Measurements from ENCODE around the gene ADAMTS18.
"Not testable (repeated sequence)": the region's sequence is repeated elsewhere in the genome, so short reads cannot be mapped to it uniquely, and the experiment has no call there.

ADAMTS18 gene

DNA sequence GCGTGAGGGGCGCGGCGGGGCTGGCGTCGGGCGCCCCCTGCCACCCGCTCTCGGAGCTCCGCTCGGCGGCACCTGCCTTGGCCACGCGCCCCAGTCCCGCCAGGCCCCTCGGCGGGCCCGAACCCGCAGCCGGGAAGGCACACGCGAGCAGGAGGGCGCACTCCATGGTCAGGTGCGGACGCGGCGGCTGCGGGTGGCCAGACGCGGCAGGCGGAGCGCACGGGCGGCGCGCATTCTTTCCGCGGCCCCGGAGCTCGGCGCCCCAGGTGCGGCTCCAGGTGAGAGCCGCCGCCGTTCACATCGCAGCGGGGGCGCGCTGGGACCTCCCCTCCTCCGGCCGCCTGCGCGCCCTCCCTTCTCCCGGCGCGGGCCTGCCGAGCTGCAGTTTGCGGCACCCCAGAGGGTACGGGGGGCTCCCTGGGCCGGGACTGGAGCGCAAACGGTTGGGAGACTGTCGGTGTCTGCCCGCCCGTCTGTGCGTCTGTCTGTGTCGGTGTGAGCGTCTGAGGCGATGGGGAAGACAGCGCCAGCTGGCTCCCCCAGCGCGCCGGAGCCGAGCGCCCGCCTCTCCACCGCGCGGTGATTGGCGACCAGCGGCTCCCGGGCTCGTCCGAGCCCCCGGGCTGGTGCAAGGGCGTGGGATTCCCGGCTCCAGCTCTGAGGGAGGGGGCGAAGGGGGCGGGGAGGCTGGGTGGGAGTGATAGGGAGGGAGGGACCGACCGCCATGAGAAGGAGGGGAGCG, at the start of gene ADAMTS18:
TSS of gene ADAMTS18 (minus strand) at position 505 of the 742 bp plus-strand sequence. CDS start at position 166, 339 bp downstream.
- DNase-seq, result no peak

DNA sequence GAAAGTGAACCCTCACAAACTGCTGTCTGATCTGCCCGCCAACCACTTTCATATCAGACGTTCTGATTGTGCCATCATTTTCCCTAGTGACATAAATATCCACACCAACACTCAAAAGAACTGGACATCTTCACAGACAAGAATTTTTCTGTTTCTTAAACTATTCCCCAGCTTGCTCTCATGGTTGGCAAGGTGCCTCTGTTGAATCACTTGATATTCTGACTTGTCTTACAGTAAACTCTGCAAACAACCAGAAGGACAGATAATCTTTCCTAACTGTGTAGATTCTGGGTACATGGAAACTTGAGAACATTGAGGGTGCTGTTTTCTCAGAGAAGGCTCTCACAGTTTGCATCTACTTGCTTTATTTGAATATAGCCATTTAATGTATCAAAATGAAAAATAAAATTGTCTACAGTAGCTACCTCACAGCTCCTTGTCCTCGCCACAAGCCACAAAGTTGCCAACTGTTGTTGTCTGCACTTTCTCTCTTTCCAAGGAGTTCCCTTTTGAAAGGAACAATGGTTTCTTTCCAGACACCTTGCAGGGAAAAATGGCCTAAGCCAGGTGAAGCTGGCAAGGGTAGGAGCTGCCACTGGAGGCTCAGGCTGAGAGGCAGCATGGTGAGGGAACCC, 46.0 kb upstream of the ADAMTS18 start:
- DNase-seq, result no peak

GRCh38 chr16:77472262-77472661, 37.4 kb upstream of the ADAMTS18 start:
- no peak for DNase-seq

- no peak for DNase-seq
These were observed 36.0 kb upstream of the ADAMTS18 start for GRCh38 chr16:77470851-77471250.

- DNase-seq, result no peak
These were observed 34.8 kb upstream of the ADAMTS18 start for GRCh38 chr16:77469634-77470033.

- no peak for DNase-seq
These were observed 34.0 kb upstream of the ADAMTS18 start for GRCh38 chr16:77468831-77469230.

DNA sequence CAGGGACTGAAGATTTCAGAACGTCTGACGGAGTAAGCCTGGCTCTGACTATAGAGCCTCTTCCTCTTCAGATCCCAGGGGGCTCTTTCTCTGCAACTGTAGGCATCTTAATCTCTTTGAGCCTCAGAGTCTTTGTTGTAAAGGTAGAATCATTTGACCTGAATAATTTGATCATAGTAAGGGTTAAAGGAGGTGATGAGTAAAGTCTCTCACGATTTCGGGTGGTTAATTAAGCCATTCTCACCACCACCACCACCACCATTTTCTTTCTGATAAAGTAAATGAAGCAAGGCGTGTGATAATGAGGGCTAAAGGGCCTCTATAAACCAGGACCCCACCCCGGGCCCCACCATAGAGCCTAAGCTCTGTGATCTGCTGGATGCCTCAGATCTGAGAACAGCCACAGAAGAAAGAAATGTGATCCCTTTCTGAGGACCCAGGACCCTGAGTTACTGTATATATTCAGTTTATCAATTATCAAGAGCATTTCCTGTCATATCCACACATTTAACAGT, 33.0 kb upstream of the ADAMTS18 start:
- DNase-seq, result no peak

DNA sequence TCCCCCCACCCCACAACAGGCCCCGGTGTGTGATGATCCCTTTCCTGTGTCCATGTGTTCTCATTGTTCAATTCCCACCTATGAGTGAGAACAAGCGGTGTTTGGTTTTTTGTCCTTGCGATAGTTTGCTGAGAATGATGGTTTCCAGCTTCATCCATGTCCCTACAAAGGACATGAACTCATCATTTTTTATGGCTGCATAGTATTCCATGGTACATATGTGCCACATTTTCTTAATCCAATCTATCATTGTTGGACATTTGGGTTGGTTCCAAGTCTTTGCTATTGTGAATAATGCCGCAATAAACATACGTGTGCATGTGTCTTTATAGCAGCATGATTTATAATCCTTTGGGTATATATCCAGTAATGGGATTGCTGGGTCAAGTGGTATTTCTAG, 28.8 kb upstream of the ADAMTS18 start:
- DNase-seq, result not testable (repeated sequence)

GRCh38 chr16:77462894-77463293, 28.1 kb upstream of the ADAMTS18 start:
- no peak for DNase-seq

GRCh38 chr16:77459534-77460254, 24.9 kb upstream of the ADAMTS18 start:
- no peak for DNase-seq

GRCh38 chr16:77457046-77457445, 22.2 kb upstream of the ADAMTS18 start:
- no peak for DNase-seq

DNA sequence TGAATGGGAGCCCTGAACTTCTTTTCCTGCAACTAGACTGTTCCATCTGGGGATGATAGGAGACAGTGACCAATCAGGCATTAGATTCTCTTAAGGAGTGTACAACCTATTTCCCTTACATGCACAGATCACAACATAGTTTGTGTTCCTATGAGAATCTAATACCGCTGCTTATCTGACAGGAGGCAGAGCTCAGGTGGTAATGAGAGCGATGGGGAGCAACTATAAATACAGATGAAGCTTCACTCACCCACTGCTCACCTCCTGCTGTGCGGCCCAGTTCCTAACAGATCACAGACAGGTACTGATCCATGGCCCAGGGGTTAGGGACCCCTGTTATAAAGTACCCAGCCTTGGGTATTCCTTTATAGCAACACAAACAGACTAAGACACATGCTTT, 17.4 kb upstream of the ADAMTS18 start:
- no peak for DNase-seq

DNA sequence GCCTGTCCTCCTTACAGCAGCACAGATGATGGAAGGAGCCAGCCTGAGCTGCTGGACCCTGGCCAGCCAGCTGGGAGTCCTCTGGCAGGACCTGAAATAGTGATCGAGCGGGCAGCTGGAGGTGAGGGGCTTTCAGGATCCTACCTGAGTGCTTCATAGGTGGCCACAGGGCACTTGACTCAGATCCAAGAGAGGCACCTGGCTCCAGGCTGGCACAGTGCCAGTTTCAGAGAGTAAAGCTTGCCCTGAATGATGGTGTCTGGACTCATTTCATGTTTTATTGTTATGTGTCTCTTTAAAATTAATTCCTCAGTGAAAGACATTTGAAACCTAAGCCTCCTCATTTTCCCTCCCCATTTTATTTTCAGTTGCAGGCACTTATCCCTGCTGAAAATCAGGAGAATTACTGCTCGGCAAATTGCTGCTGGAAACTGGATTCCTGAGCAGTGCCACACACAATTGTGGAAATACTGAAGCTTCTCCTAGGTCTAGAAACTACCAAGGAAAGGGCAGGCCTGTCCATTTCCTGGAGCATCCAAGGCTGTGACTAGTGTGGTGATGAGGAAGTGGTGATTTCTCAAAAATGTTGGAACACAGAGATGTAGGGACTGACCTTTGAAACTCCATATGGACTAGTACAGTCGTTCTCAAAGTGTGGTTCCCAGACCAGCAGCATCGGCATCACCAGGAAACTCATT, 16.1 kb upstream of the ADAMTS18 start:
- no peak for DNase-seq

DNA sequence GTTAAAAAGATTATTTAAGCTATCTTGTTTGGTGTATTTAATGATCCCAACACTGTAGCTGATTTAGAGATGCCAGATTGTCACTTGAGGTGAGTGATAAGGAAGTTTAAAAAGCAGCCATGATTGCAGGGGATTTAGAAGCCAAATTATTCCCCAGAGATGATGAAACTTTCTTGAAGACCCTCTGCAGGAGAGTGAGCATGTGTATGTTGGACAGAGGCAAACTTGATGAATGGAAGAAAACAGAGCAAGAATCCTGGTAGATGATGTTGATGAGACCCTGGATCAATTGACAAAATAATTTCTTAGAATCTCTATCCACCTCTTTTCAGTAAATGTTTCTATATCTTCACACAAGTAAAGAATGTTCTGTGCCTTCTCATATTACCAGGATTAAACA, 14.4 kb upstream of the ADAMTS18 start:
- no peak for DNase-seq

DNA sequence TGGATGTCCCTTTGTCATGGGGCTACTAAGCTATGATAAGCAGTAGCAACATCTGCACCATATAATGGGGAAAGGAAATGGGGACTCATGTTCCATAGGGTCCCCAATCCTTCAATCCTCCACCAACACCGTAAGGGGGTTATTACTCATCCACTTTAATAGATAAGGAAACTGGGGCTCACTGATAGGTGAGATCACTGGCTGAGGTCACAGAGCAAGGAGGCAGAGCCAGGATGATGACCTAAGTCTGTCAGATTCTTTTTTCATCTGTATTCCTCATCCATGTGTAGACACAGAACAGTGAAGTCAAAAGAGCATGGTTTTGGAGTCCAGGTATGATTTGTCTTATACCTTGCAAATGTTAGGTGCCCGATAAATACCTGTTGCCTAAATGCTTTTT, 10.5 kb upstream of the ADAMTS18 start:
- no peak for DNase-seq

GRCh38 chr16:77444147-77444460, 9.3 kb upstream of the ADAMTS18 start:
- no peak for DNase-seq

DNA sequence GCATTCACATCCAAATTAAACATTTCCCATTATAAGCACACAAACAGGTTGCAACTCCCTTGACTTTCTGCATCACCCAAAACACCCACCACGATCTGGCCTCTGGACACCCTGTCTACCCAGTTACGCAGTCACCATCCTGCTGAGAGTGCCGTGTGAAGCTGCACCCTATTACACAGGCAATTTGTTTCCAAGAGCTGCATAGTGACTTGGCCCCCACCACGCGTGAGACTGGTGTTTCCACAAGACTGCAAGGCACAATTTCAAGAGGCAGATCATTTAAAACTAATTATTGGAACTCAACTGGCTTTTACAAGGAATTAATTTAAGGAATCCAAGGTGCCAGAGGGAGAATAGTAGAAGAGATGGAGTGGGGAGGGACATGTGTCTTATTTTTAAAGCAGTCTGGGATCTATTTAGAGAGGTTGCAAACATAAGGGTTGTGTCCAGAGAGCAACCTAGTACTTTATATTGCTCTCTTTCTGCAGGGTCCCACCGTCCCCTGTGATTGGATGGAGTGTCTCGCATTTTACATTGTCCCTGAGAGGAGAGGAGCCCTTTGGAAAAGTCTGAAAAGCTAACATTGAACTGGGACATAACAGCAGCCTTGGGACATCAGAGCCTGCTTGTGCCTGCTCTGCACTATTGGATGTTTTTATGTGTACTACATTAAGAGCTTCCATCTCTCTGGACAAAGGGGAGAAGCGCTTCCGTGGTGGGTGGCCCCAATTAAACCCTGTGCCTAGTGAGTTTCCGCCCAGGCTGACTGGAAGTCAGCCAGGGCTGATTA, 8.7 kb upstream of the ADAMTS18 start:
- DNase-seq, result no peak

GRCh38 chr16:77442078-77442477, 7.2 kb upstream of the ADAMTS18 start:
- no peak for DNase-seq

DNA sequence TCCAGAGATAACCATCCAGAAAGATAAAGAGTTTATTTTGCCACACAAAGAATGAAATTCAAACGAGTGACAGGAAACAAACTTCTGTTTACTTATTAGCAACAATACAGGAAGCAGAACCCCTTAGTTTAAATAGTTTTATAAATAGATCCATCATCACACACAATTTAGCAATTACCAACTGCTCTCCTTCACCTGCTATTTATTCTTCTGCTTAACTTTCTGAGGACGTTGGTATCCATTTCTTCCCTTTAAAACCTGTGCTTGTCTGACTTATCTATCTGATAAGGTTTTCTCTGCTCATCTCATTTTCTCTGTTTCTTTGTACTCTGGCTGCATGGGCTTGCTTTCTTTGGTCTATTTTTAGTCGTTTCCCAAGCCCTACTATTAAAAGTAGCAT, 4.3 kb upstream of the ADAMTS18 start:
- DNase-seq, result no peak

GRCh38 chr16:77437859-77438258, 3.0 kb upstream of the ADAMTS18 start:
- no peak for DNase-seq

DNA sequence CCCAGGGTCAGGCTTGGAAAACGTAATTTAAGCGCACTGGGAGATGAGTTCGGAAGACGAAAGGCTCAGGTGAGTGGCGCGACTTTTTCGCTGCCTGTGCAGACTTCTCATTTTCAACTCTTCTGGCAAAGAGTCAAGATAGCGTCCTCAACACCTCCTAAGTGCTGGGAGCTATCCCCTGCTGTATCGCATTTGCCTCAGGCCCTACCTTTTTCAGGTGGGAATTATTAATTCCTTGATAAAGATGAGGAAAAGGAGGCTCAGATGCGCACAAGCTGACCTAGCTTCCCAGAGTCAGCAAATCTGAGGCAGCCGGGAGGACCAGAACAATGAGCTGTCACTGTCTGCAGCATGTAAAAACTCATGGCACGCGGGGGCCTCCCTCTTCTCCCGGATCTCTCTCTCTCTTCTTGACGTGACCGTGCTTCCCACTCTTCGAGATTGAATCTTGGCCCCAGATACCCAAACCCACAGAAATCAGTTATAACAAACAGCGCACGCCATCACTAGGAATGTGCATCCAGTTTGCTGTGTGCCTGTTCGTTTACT, 512 bp upstream of the ADAMTS18 start:
- DNase-seq, result no peak

DNA sequence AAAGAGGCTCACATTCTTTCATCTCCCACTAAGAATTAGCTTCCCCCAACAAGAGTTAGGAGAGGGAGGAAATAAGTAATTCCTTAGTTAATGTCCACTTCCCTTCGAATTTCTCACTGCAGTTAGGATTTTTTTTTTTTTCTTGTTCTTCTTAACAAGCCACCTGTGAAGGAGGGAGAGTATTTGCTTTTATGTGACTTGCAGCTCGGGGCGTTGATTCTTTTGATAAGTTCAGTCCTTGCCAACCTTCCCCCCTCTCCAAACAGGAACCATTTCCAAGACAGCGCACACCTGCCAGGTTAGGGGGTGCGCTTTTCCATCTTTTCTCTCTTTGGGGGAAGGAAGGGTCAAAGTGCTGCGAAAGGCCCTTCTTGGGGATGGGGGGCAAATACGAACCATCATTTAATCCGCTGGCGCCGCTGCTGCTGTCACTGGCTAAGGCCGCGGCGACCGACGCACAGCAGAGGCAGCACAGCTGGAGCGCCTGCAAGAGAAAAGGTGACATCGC, 758 bp downstream of the ADAMTS18 start:
- DNase-seq, result no peak
